ENCODE results near the gene DCXR. TPM values are rescaled to one million over a fixed set of nuclear protein-coding genes. Genes with fewer than 3 reads are reported as not detected.
A peak's percentile ranks its signal among the peaks of the same experiment; 100 is the strongest.

Gene DCXR
- polyA plus RNA-seq, 1 donor: 31.5 TPM

GRCh38 chr17:82022310-82022980 lies 15.1 kb downstream of the DCXR start, which contains the start of gene CENPX:
CENPX (minus strand) TSS chr17:82022878; CDS start chr17:82022861, 17 bp downstream.
- no peak for DNase-seq

GRCh38 chr17:82021900-82022309 lies 15.6 kb downstream of the DCXR start:
- DNase-seq: no peak

- DNase-seq: peak; percentile 61
These were observed 16.2 kb downstream of the DCXR start for GRCh38 chr17:82021107-82021899.

- no peak for DNase-seq
These were observed 16.9 kb downstream of the DCXR start for GRCh38 chr17:82020572-82021106.

- no peak for DNase-seq
These were observed 17.6 kb downstream of the DCXR start for GRCh38 chr17:82019690-82020571.

- no peak for DNase-seq
These were observed 18.4 kb downstream of the DCXR start for GRCh38 chr17:82018989-82019689.

- no peak for DNase-seq
These were observed 19.1 kb downstream of the DCXR start for GRCh38 chr17:82018152-82018988.

- DNase-seq: no peak
These were observed 19.8 kb downstream of the DCXR start for GRCh38 chr17:82017612-82018151.

- no peak for DNase-seq
These were observed 20.5 kb downstream of the DCXR start for GRCh38 chr17:82016875-82017459.

- DNase-seq: no peak
These were observed 21.2 kb downstream of the DCXR start for GRCh38 chr17:82016061-82016874.

- no peak for DNase-seq
These were observed 22.1 kb downstream of the DCXR start for GRCh38 chr17:82015311-82015971.

- no peak for DNase-seq
These were observed 22.6 kb downstream of the DCXR start for GRCh38 chr17:82014971-82015310.

GRCh38 chr17:82014432-82014831 lies 23.1 kb downstream of the DCXR start:
- DNase-seq: no peak

- no peak for DNase-seq
These were observed 23.6 kb downstream of the DCXR start for GRCh38 chr17:82013772-82014321.

- no peak for DNase-seq
These were observed 24.2 kb downstream of the DCXR start for GRCh38 chr17:82013341-82013740.

GRCh38 chr17:82012640-82013295 lies 24.7 kb downstream of the DCXR start:
- DNase-seq: no peak

- DNase-seq: no peak
These were observed 25.2 kb downstream of the DCXR start for GRCh38 chr17:82012261-82012639.

- DNase-seq: no peak
These were observed 25.8 kb downstream of the DCXR start for GRCh38 chr17:82011617-82012187.

Data from hindlimb muscle (tissue), 1 donor.